ENCODE results near the gene PLXNB2.

DNA sequence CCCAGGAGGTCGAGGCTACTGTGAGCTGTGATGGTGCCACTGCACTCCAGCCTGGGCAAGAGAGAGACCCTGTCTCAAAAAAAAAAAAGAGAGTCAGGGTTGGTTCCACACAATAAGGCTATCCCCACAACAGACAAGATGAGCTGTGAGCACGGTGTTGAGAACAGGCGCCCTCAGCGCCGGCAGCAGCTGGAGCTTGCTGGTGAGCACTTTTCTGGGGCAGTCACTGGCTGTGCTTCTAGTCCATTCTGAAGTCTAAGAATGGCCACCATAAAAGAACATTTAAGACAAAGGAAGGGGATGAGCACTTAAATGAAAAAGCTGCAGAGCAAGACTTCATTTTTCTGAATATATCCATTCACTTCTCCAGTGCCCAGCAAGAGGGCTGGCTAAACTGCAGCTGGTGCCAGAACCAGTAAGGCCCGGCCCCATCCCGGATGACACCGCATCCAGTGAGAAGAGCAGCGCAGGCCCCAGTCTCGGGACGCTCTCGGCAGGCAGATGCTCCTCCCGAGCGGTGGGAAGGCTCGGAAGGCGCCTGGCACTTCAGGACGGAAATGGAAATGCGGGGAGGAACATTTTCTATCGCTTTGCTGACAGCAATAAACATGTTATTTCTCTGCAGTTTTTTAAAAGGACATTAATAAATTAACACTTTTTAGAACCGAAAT is 74.8 kb downstream of the PLXNB2 start:
- TF ChIP-seq LEF1 (IDR thresholded peaks at IDR 0.05; ENCODE audit: borderline replicate concordance) (no peak), FOXM1 (IDR thresholded peaks at IDR 0.05; ENCODE audit: borderline replicate concordance) (no peak), NFRKB (IDR thresholded peaks at IDR 0.05) (no peak), SP1 (IDR thresholded peaks at IDR 0.05) (no peak), BHLHE40 (IDR thresholded peaks at IDR 0.05; ENCODE audit: borderline replicate concordance) (no peak), ARNT (IDR thresholded peaks at IDR 0.05) (no peak), FOXK2 (IDR thresholded peaks at IDR 0.05) (no peak), FOXA1 (IDR thresholded peaks at IDR 0.05) (no peak), TARDBP (IDR thresholded peaks at IDR 0.05) (no peak), HDGF (IDR thresholded peaks at IDR 0.05; ENCODE audit: borderline replicate concordance) (no peak)
